HG02623 (cell line): Measurements from ENCODE around the gene UFL1.

Source experiments
- ATAC-seq: cut with Tn5 transposase; IDR thresholded peaks from one replicate; pipeline ENCODE4 v1.9.1; 2021; ENCODE audit warnings: moderate library complexity; ENCODE audit not compliant: unreplicated experiment

The UFL1 gene

DNA sequence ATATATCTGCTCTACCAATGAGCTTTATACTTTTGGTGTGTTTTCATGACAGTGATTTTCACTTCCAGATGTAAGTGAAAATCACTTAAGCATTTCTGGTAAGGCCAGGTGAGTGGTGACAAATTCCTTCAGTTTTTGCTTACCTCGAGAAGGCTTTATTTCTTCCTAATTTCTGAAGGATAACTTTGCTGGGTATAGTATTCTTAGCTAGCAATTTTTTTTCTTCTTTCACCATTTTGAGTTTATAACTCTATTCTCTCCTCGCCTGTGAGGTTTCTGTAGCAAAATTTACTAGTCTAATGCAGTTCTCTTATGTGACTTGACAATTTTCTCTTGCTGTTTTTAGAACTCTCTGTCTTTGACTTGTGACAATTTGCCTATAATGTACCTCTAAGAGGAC is 48.4 kb downstream of the UFL1 start:
- ATAC-seq, result no peak

DNA sequence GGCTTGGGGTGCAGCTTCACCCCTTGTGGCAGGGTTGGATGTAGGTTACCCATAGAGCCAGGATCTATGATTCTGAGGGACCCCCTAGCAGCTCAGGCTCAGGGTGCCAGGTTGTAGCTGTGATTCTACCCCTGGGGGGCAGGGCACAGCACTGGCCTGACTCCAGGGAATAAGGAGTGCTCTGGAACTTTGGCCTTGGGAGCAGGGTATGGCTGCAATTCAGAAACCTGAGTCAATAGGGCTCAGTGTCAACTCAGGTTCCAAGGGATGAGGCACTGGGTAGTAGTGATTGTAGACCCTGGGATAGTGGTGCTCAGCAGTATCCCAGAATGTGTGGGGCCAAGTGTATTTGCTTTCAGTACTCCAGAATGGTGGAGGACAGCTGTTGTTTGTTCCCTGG is 49.9 kb downstream of the UFL1 start:
- no peak for ATAC-seq

DNA sequence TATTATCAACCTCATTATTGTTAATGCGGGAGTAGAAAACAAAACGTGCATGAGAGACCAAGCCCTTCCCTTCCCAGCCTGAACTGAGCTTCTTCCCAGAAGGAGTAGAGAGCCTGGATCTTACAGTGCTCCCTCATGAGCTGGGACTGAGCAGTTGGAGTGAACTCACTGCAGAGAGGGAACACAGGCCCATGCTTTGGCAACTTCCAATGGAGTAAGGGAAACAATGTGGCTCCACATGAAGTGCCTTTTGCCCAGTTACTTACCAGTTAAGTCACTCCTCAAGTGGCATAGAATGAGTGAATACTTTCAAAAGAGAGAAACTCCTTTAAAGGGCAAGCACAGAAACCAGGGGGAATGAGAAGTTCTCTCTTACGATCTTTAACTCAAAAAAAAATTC is 53.8 kb downstream of the UFL1 start:
- ATAC-seq, result no peak

GRCh38 chr6:96576221-96576620 is 54.6 kb downstream of the UFL1 start:
- no peak for ATAC-seq

GRCh38 chr6:96582021-96582420 is 60.4 kb downstream of the UFL1 start:
- ATAC-seq, result no peak

DNA sequence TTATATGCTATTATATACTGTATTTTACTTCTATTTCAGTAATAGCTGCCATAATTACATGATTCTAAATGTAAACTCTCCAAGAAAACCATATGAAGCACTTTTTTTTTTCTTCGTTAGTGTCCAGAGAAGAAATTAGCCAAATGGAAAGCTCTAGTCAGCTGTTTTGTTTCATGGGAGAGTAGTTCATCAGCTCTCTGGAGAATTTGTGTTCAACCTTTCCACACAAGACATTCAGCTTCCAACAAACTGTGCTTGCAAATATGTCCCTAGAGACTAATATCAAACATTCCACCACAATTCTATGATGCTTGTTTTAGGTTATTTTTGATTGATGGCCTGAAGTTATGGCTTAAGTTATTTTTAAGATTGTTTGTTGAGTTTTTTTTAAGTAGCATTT is 60.8 kb downstream of the UFL1 start:
- ATAC-seq, result no peak

DNA sequence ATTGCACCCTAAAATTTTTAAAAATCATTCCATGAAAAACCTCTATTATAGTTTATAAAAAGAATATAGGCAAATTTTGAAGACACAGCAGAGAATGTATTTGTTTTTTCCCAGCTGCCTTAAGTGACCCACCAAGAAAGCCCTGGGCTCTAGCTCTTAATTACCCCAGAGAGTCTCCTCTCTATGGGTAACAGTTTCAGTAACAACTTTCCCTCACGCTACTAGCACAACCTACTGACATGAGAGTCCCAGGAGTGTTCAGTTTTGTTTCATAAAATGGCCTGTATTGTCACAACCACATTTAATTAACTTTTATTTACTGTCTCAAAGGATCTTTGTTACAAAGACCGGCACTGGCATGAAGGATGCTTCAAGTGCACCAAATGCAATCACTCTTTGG is 82.8 kb downstream of the UFL1 start:
- no peak for ATAC-seq
